PC-9 (cell line): ENCODE results near the gene PTCD1. TPM values are rescaled to one million over a fixed set of nuclear protein-coding genes. Genes with fewer than 3 reads are reported as not detected.

Experiments
- BruUV-seq: library from RNA; stranded (reverse); fragments of 400-500 nt; replicated peaks from 2 replicates; lab custom pipeline; 2021; lab: Mats Ljungman, UMichigan
- CTCF ChIA-PET: fragments of 300-600 bp; sonication (Branson Sonifier 250); formaldehyde crosslinking; loops from one replicate; lab custom pipeline; 2022; ENCODE audit warnings: antibody characterized with exemption; lab: Charles Lee
- POLR2A ChIA-PET: fragments of 300-600 bp; sonication (Branson Sonifier 250); formaldehyde crosslinking; loops from one replicate; lab custom pipeline; 2022; ENCODE audit warnings: antibody characterized with exemption; ENCODE audit not compliant: unreplicated experiment; lab: Charles Lee
- DNase-seq, 2 experiments: peaks; one replicate each; pipeline versions ENCODE4 v3.0.0 to v3.0.0-alpha.2; 2015 to 2022; ENCODE audit warnings: mixed read lengths in 1 of 2
- H2AFZ ChIP-seq: fragments of 200-600 bp; sonication (generic); 2 replicates; pipeline ENCODE4 v1.8.1; 2017; ENCODE audit warnings: antibody characterized with exemption
- H3F3A ChIP-seq: fragments of 200-600 bp; sonication (generic); 2 replicates; pipeline ENCODE4 v1.8.1; 2017; ENCODE audit warnings: antibody characterized with exemption, mild to moderate bottlenecking, low read depth; ENCODE audit not compliant: insufficient read depth
- H3K27ac ChIP-seq: fragments of 200-600 bp; sonication (generic); 2 replicates; pipeline ENCODE4 v1.6.1; 2016; ENCODE audit warnings: mixed run types
- H3K27me3 ChIP-seq: fragments of 200-600 bp; sonication (generic); 2 replicates; pipeline ENCODE4 v1.6.1; 2016; ENCODE audit warnings: low read depth, mixed run types; ENCODE audit not compliant: insufficient read depth
- H3K36me3 ChIP-seq: fragments of 200-600 bp; sonication (generic); 2 replicates; pipeline ENCODE4 v1.6.1; 2016; ENCODE audit warnings: low read depth, mixed run types
- H3K4me1 ChIP-seq: fragments of 200-600 bp; sonication (generic); replicated peaks from 2 replicates; pipeline ENCODE4 v1.6.1; 2016; ENCODE audit warnings: mixed run types; ENCODE audit not compliant: insufficient read depth
- H3K4me2 ChIP-seq: fragments of 200-600 bp; sonication (generic); 2 replicates; pipeline ENCODE4 v1.6.1; 2017; ENCODE audit warnings: mixed run types
- H3K4me3 ChIP-seq: fragments of 200-600 bp; sonication (generic); 2 replicates; pipeline ENCODE4 v1.6.1; 2016; ENCODE audit warnings: mixed run types
- H3K79me2 ChIP-seq: fragments of 200-600 bp; sonication (generic); 2 replicates; pipeline ENCODE4 v1.6.1; 2017; ENCODE audit warnings: low read depth, mixed run types
- H3K9me2 ChIP-seq: fragments of 200-600 bp; sonication (generic); 2 replicates; pipeline ENCODE4 v1.8.1; 2017; ENCODE audit warnings: mild to moderate bottlenecking; ENCODE audit not compliant: insufficient read depth
- H3K9me3 ChIP-seq: fragments of 200-600 bp; sonication (generic); 2 replicates; pipeline ENCODE4 v1.8.1; 2016; ENCODE audit warnings: low read depth; ENCODE audit not compliant: insufficient read depth
- H4K20me1 ChIP-seq: fragments of 200-600 bp; sonication (generic); 2 replicates; pipeline ENCODE4 v1.8.1; 2017; ENCODE audit not compliant: insufficient read depth
- EZH2 ChIP-seq: fragments of 200-600 bp; sonication (generic); IDR thresholded peaks from 2 replicates; pipeline ENCODE4 v1.8.0; 2017; ENCODE audit warnings: antibody characterized with exemption, low read depth
- intact Hi-C: fragments of 100-400 bp; cut with micrococcal nuclease; formaldehyde crosslinking; loops from one replicate; pipeline ENCODE4 v1.10.0; 2022; ENCODE audit not compliant: unreplicated experiment
- total RNA-seq: library from RNA; stranded (reverse); gene quantifications from 2 replicates; pipeline ENCODE4 v1.2.3, GENCODE V29; 2021
- TF ChIP-seq, protein P1 (sequence below): fragments of 200-600 bp; sonication (generic); conservative IDR thresholded peaks from 2 replicates; pipeline ENCODE4 v1.6.1; 2017; ENCODE audit warnings: mixed run types, antibody characterized with exemption, mild to moderate bottlenecking, moderate library complexity

Gene PTCD1
- total RNA-seq, 1 experiment from 2014 or later = 8.0 TPM

DNA sequence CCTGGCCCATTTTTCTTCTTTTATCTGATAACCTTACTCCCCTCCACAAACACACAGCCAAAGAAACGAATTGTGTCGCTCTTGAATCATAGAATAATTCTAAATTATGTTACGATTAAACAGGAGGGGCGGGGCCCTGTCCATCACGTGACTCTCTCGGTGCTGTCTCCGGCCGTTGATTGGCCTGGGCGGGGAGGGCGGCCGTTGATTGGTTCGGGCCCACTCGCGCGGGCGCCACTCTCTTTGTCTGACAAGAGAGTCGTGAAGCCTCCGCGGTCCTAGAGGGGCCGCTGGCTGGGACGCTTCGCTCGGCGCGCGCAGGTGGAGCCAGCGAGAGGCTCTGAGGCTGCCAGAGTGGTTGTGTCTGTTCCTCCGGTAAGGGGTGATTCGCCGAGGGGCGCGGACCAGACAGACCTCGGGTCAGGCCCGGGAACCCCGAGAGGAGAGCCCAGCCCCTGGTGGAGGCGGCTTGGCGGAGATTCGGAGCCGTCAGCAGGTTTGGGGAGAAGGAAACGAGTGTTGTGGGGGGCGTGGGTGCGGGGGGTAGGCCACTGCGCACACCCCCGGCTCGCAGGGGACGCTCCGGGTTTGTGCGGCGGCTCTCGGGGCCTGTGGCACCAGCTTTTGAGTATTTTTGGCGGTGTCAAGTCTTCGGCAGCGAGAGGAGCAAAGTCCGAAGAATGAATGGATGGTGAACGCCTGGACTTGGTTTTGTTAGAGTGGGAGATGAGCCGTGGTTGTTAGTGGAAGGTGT is 34.1 kb upstream of the PTCD1 start, which contains the start of gene ZNF789:
TSS of gene ZNF789 (plus strand) at position 330 of the 754 bp plus-strand sequence. CDS start 3,567 bp downstream, outside the sequence.
- TF ChIP-seq EZH2 = no peak
- TF ChIP-seq, protein P1, sequence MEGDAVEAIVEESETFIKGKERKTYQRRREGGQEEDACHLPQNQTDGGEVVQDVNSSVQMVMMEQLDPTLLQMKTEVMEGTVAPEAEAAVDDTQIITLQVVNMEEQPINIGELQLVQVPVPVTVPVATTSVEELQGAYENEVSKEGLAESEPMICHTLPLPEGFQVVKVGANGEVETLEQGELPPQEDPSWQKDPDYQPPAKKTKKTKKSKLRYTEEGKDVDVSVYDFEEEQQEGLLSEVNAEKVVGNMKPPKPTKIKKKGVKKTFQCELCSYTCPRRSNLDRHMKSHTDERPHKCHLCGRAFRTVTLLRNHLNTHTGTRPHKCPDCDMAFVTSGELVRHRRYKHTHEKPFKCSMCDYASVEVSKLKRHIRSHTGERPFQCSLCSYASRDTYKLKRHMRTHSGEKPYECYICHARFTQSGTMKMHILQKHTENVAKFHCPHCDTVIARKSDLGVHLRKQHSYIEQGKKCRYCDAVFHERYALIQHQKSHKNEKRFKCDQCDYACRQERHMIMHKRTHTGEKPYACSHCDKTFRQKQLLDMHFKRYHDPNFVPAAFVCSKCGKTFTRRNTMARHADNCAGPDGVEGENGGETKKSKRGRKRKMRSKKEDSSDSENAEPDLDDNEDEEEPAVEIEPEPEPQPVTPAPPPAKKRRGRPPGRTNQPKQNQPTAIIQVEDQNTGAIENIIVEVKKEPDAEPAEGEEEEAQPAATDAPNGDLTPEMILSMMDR = no peak
- H3K79me2 ChIP-seq = peaks cover 47% of the 10 kb centered on the region
- no peaks in the 10 kb centered on the region for H3K9me2 ChIP-seq
- H3K4me1 ChIP-seq = peaks cover 10% of the 10 kb centered on the region
- no peaks in the 10 kb centered on the region for H3K27me3 ChIP-seq
- ChIA-PET POLR2A (interaction anchor here (0.6 to 0.7 kb wide), 3 partner anchors 28 to 345 kb away, joined by 3 to 6 read pairs (median 4); no protein-coding TSS in a partner anchor), CTCF (interaction anchor here (0.9 kb wide), 1 partner anchor 27 kb away, joined by 3 read pairs; the partner anchor contains the start of gene ZNF394)
- no peaks in the 10 kb centered on the region; the same call in 1 of the 2 replicates for H4K20me1 ChIP-seq
- H3K4me3 ChIP-seq = peak within 1 kb of the TSS; percentile 76
- peak within 1 kb of the TSS; percentile 89 for H3K4me2 ChIP-seq
- H3K27ac ChIP-seq = peak within 1 kb of the TSS; percentile 89
- H2AFZ ChIP-seq = peak within 1 kb of the TSS; percentile 94
- no peaks in the 10 kb centered on the region for H3K9me3 ChIP-seq
- no peaks in the 10 kb centered on the region; the same call in 1 of the 2 replicates for H3K36me3 ChIP-seq
- intact Hi-C loops = loop anchor here (1.0 kb wide), 3 partner anchors 28 to 64 kb away; partner anchors contain the start of genes BUD31, PDAP1 and ZNF394
- peaks cover 18% of the 10 kb centered on the region for H3F3A ChIP-seq
- DNase-seq = peak; percentile 91 to 99
- BruUV-seq = no TSS peak

DNA sequence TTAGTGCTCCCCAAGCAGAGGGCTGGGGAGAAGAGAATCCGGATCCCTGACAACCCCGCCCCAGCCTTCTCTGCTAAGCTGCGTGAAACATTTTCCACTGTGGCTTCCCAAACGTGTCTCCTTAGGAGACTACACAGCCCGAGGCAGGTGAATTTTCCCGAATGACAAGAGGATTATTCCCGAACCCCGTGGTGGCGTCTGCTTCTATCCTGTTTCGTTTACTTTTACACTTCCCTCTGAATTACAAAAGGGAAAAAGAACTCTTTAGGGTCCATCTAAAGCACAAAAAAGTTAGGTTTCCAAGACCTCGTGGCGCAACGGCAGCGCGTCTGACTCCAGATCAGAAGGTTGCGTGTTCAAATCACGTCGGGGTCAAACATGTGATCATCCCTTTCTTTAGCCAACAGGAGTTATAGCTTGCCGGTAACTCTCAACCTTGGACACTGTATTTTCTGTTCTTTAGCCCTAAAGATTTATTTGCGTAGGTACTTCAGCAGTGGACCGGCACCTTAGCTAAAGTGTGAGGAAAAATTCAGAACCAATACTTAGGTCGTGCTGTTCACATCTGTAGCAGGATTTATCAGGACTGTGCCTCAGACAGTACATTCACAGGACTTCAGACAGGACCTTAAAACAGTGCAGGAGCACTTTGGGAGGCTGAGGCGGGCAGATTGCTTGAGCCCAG is 30.9 kb upstream of the PTCD1 start:
- Histone ChIP-seq H3K79me2 (peaks cover 37% of the 10 kb centered on the region), H3K9me3 (no peaks in the 10 kb centered on the region), H3F3A (peaks cover 18% of the 10 kb centered on the region), H3K9me2 (no peaks in the 10 kb centered on the region), H3K27me3 (no peaks in the 10 kb centered on the region), H3K27ac (no peak overlapping the region), H3K4me1 (peaks cover 21% of the 10 kb centered on the region), H3K4me2 (no peak overlapping the region), H3K36me3 (no peaks in the 10 kb centered on the region), H4K20me1 (no peaks in the 10 kb centered on the region), H2AFZ (no peak overlapping the region), H3K4me3 (no peak overlapping the region)
- no peak for DNase-seq
- no TSS peak for BruUV-seq
- POLR2A ChIA-PET = interaction anchor here (0.6 kb wide), 1 partner anchor 83 kb away, joined by 3 read pairs; no protein-coding TSS in a partner anchor
- no peak for TF ChIP-seq EZH2
- intact Hi-C loops = no loop called here
- CTCF ChIA-PET = no interaction called here

DNA sequence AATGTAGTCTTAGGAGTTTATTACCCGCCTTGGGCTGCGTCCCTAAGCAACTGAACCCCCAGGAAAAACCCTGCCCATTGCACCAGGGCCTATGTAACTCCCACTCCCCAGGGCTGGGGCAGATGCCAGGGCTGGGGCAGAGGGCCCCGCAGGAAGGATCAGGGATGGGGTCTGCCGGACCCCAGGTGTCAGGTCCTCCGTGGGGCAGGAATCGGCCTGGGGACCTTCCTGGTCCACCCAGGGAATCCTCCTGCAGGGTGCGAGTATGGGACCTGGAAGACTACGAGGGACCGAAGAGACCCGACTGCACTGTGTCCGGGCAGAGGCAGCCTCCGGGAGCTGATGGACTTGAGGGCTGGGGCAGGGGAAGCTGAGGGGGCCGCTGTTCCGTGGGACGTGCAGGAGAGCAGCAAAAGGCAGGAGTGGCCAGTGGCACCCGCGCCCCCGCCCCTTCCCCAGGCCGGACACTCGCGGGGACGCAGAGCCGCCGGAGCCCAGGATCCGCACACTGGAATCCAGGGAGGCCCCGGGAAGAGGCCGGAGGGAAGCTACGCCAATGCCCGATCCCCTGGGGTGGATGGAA is 29.8 kb upstream of the PTCD1 start:
- H3K9me2 ChIP-seq = no peaks in the 10 kb centered on the region
- H3K9me3 ChIP-seq = no peaks in the 10 kb centered on the region
- peaks cover 37% of the 10 kb centered on the region for H3K79me2 ChIP-seq
- no peak overlapping the region for H3K4me3 ChIP-seq
- H3F3A ChIP-seq = peaks cover 18% of the 10 kb centered on the region
- no TSS peak for BruUV-seq
- no peaks in the 10 kb centered on the region for H3K27me3 ChIP-seq
- no peak overlapping the region for H2AFZ ChIP-seq
- POLR2A ChIA-PET = no interaction called here
- CTCF ChIA-PET = no interaction called here
- intact Hi-C loops = no loop called here
- 0 out of 2 replicates have a peak, but pooled peaks cover 5% of the 10 kb centered on the region for H3K36me3 ChIP-seq
- TF ChIP-seq, protein P1 = no peak
- no peak for TF ChIP-seq EZH2
- H4K20me1 ChIP-seq = no peaks in the 10 kb centered on the region; the same call in 1 of the 2 replicates
- no peak overlapping the region for H3K4me2 ChIP-seq
- peaks cover 16% of the 10 kb centered on the region for H3K4me1 ChIP-seq
- H3K27ac ChIP-seq = no peak overlapping the region
- no peak for DNase-seq
